OCI-M1 (cell line): ENCODE results near the gene BLVRA.
A peak's percentile ranks its signal among the peaks of the same experiment; 100 is the strongest.
"Not testable (repeated sequence)": the region's sequence is repeated elsewhere in the genome, so short reads cannot be mapped to it uniquely, and the experiment has no call there.

ENCODE experiments used
- DNase-seq: peaks from one replicate; lab custom pipeline; 2025; lab: John Stamatoyannopoulos, UW

The BLVRA gene, protein sequence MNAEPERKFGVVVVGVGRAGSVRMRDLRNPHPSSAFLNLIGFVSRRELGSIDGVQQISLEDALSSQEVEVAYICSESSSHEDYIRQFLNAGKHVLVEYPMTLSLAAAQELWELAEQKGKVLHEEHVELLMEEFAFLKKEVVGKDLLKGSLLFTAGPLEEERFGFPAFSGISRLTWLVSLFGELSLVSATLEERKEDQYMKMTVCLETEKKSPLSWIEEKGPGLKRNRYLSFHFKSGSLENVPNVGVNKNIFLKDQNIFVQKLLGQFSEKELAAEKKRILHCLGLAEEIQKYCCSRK

DNA sequence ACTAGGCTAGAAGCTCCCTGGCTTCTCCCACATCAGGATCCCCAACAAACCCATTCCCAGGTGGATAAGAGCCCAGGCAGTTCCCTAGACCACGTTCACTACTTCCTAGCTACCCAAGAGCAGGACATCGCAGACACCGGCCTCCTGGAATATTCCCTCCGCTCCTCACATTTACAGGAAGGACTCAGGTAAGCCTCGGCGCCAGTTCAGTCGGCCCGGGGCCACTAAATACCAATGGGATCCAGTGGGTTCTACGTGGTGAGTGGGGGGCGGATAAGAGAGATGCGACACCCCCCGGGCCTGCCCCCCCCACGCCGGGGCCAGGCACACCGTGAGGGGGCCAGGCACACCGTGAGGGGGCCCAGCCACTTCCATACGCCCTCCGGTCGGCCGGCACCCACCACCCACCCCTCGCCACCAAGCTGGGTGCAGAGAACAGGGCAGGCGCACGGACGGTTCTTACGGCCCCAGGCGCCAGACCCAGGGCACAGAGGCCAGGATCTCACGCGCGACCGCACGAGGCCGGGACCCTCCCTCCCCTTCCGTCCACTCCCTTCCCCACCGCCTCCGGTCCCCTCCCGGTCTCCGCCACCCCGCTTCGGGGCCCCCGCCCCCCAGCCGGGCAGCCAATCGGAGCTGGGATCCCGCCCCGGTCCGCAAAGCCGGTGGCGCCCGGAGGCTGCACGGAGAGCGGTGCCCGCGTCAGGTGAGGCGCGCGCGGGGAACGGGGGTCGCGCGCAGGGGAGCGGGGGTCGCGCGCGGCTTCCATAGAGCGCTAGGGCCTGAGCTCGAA, at the start of gene BLVRA:
TSS of gene BLVRA (plus strand) at position 652 of the 793 bp plus-strand sequence. CDS start 12,479 bp downstream, outside the sequence.
- peak; percentile 64 for DNase-seq

DNA sequence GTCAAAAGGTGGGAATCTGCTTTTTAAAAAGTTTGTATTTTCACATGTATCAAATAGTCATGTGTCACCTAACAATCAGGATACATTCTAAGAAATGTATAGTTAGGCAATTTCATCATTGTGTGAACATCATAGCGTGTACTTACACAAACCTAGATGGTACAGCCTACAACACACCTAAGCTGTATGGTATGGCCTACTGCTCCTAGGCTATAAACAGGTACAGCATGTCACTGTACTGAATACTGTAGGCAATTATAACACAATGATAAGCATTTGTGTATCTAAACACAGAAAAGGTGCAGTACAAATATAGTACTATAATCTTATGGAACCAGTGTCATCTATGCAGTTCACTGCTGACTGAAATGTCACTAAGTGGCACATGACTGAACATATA, 47.0 kb upstream of the BLVRA start:
- DNase-seq = no peak

DNA sequence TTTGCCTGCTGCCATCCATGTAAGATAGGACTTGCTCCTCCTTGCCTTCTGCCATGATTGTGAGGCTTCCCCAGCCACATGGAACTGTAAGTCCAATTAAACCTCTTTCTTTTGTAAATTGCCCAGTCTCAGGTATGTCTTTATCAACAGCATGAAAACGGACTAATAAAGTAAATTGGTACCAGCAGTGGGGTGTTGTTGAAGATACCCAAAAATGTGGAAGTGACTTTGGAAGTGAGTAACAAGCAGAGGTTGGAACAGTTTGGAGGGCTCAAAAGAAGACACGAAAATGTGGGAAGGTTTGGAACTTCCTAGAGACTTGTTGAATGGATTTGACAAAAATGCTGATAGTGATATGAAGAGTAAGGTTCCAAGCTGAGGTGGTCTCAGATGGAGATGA, 42.5 kb upstream of the BLVRA start:
- DNase-seq = not testable (repeated sequence)

DNA sequence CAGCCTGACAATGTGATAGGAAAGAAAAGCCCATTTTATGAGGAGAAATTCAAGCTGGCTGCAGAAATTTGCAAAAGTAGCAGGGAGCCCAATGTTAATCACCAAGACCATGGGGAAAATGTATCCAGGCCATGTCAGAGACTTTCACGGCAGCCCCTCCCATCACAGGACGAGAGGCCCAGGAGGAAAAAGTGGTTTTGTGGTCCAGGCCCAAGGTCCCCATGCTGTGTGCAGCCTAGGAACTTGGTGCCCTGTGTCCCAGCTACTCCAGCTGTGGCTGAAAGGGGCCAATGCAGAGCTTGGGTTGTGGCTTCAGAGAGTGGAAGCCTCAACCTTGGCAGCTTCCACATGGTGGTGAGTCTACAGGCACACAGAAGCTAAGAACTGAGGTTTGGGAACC, 41.9 kb upstream of the BLVRA start:
- DNase-seq = no peak

DNA sequence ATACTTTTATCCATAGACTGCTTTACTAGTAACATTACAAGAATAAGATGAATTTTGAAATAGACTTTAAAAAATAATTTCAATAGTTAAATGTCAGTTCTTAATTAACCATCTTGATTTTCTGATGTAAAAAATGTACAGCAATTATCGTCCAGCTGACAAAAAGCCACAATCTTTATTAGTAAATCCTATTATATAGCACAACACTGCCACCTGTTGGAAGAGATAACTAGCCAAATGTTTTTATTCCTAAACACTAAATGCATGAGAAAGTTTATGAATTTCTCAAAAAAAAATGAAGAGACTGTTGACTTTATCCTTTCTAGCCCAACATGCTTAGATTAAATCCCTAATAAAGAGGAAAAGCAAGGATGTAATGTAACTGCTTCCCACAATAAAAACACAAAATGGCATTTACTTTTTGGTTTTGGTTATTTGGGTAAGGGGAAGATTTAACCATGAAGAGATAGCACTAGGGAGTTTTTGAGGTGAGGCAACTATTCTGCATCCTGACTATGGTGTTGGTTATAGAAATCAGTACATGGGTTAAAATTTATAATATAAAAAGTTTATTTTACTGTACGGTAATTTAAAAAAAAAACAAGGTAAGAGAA, 37.2 kb upstream of the BLVRA start:
- peak; percentile 62 for DNase-seq

DNA sequence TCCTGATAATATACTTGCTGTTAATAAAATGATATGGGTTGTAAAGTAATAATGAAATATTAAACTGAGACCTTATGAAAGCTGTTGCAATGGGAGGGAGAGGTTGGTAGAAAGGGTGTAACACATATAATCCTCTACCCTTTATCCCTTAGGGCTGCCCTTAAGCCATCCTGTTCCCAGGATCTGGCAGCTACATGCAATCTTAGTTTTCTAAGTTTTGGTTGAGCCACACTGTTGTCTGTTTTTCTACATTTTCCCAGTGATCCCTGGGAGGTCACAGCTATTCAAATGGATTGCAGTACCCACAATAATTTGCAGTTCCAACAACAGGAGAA, 35.5 kb upstream of the BLVRA start:
- no peak for DNase-seq

DNA sequence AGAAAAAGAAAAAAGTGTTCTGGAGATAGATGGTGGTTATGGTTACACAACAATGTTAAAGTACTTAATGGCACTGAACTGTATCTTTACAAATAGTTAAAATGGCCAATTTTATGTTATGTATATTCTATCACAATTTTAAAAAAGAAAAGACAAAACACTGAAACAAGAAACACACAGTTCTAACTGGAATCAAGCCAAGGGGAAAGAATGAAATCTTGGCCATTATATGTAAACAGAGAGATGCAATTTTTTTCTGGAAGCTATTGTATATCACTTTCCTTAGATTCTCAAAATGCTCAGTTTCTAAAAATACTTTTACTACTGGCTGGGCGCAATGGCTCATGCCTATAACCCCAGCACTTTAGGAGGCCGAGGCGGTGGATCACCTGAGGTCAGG, 33.2 kb upstream of the BLVRA start:
- DNase-seq = no peak

DNA sequence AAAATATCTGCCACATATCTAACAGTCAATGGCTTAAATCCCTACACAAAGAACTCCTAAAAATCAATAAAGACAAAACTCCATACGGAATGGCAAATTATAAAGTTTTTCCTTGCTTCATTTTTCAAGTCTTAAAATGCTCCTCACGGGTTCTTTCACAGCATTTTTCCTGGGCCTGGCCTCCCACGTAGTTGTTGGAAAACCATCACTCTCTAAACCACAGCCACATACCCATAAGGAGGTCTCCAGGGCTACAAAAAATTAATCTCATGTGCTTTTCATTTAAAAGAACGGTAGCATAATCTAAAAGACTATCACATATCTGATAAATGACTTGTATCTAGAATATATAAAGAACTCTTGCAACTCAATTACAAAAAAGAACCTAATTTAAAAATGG, 32.0 kb upstream of the BLVRA start:
- DNase-seq = no peak

DNA sequence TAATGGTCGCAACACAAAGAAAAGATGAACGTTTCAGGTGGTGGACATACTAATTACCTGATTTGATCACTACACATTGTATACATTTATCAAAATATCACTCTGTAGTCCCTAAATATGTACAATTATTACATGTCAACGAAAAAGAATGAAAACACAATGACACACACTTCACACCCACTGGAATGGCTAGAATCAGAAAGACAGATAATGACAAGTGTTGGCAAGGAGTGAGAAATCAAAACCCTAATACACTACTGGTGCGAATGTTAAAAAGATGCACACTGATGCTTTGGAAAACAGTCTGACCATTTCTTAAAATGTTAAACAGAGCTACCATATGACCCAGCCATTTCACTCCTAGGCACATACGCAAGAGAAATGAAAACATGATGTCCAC, 31.5 kb upstream of the BLVRA start:
- DNase-seq = no peak

DNA sequence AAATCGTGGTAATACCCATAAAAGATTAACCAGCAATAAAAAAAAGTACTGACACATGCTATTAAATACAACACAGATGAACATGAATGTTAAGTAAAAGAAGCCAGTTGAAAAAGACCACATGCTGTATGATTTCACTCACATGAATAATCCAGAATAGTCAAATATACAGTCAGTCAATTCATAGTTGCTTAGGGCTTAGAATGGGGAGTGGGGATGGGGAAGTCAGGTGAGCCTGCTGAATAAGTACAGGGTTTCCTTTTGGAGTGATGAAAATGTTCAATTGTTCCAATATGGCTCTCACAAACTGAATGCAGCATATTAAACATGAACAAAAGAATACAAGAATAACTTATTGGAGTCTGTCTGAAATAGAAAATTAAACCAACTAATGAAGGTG, 31.0 kb upstream of the BLVRA start:
- no peak for DNase-seq

DNA sequence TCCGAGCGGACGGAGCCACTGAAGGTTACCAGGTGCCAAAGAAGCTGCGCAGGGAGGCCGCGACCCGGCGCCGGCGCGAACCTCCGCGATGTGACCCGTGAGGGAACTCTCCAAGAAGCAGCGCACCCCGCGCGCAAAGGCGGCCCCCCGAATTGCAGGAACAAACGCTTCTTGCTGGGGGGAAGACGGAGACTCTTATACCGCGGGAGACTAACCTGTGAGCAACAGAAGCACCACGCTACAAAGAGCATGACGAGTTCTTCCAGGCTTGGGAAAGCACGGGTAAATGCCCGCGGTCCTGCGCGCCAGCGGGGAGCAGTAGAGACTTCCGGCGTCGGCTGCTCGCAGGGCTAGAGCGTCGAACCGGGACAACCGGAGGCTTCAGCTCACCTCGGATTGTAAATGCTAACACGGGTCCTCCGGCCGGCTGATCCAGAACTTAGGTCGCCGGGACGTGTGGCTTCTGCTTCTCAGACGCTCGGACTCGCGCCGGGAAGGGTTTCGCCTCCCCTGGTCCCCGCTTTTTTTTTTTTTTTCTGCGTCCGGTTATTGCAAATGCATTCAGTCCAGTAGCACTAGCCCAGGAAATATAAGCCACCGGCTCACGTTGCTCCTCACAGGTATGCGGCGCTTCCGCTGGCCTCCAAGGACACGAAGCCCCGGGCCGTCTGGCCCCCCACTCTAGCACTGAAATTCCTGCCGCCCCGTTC, 29.1 kb upstream of the BLVRA start, which contains the start of gene COA1:
TSS of gene COA1 (minus strand) at position 310 of the 710 bp plus-strand sequence. CDS start 80,909 bp downstream, outside the sequence.
- DNase-seq = peak; percentile 93

DNA sequence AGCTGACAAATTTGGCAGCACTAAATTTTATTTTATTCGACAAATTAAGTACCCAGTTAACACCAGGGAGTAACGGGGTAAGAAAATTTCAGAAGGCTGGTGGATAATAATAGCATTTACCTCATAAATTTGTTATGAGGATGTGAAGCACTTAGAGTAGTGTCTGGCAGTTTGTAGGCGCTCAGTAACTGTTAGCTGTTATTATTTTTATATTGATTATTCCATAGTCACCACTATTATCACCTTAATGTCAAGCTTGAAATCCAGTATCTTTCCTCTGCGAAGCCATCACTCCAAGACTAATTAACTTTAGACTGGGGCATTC, 28.6 kb upstream of the BLVRA start:
- no peak for DNase-seq

DNA sequence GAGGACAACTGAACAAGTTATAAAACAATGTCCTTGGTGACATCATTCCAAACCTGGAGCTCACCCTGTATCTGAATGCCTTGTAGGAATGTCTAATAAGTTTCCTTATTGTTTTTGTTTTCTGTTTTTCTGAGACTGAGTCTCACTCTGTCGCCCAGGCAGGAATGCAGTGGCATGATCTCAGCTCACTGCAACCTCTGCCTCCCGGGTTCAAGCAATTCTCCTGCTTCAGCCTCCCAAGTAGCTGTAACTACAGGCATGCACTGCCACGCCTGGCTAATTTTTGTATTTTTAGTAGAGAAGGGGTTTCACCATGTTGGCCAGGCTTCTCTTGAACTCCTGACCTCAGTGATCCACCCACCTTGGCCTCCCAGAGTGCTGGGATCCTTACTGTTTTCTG, 27.0 kb upstream of the BLVRA start:
- DNase-seq = not testable (repeated sequence)

DNA sequence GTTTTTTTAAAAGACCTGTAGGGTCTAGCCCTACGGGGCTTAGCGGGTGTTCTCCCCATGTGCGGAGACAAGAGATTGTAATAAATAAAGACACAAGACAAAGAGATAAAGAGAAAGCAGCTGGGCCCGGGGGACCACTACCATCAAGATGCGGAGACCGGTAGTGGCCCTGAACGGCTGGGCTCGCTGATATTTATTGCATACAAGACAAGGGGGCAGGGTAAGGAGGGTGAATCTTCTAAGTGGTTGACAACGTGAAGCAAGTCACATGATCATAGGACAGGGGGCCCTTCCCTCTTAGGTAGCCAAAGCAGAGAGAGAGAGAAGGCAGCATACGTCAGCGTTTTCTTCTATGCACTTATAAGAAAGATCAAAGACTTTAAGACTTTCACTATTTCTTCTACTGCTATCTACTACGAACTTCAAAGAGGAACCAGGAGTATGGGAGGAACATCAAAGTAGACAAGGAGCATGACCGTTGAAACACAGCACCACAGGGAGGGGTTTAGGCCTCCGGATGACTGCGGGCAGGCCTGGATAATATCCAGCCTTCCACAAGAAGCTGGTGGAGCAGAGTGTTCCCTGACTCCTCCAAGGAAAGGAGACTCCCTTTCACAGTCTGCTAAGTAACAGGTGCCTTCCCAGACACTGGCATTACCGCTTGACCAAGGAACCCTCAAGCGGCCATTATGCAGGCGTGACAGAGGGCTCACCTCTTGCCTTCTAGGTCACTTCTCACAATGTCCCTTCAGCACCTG, 23.7 kb upstream of the BLVRA start:
- DNase-seq = peak; percentile 86

DNA sequence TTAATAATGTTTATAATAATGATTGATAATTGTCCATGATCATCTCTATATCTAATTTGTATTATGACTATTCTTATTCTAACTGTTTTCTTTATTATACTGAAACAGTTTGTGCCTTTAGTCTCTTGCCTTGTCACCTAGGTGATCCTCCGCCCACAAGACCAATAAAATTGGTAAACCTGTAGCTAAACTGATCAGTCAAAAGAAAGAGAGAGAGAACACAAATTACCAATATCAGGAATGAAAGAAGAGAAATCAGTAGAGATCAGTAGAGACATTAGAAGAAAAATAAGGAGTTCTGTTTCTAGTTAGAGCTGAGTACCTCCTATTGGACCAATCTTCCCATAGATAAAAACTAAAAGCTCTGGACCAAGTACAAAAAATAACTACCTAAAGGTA, 23.1 kb upstream of the BLVRA start:
- no peak for DNase-seq

DNA sequence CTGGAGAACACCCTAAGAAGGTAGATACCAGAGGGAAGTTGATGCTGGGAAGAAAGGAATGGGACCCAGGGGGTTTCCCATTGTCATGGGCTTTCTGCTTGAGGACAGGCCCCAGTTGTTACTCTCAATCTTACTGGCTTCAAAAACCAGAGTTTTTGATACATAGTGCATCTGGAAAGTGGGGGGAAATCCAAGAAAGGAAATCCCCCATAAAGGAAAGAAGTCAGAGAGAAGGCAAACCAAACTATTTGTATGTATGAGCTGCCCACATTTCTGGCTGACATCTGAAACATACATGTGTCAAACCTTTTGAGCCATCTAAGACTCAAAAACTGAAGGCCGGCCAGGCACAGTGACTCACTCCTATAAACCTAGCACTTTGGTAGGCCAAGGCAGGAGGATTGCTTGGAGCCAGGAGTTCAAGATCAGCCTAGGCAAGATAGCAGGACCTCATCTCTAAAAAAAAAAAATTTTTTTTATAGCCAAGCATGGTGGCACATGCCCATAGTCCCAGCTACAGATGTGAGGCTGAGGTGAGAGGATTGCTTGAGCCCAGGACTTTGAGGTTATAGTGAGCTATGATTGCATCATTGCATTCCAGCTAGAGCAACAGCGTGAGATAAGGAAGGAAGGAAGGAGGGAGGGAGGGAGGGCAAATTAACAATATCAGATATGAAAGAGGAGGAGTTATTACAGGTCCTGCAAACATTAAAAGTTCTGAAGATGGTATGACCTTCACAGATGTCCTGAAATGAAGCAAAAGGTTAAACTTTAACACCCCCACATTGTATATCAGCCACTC, 22.5 kb upstream of the BLVRA start:
- peak; percentile 74 for DNase-seq

DNA sequence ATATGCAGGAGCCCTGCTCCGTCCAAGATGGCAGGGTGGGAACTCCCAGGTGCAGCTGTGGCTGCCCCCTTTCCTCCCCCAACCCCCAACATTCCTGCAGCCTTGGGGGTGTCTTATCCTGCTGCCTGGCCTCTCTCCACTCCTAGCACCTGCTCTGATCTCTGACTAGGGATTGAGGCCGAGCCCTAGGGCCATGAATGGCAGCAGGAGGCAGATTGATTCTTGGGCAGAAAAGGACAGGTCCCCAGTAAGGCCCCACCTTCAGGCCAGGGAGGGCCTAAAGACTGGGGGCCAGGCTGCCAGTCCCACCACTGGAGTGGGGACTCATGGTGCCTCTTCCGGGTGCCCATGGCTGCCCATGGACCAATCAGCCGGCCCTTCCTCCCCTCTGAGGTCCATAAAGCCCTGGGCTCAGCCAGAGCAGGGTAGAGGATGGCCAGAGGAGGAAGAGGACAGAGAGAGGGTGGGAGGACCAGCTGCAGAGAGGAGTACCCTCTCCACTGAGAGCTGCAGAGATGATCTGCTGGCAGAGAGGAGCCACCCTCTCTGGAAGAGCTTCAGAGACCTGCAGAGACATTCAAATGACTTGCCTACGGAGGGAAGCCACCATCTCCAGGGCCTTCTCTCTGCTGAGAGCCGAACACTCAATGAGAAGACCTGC, 20.9 kb upstream of the BLVRA start:
- no peak for DNase-seq

DNA sequence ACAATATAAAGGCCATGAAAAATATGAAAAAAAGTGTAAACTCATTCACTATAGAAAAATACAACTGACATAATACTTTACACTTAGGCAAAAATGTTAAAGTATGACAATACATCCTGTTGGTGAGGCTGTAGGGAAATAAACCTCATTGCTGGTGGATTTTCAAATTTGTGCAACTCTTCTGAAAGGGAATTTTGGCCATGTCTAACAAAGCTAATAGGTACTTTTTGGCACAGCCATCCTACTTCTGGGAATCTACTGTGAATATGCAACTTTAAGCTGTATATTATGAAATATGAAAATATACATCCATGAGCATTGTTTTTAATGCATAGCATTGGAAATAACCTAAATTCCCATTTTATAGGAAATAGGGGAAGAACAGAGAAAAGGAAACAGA, 15.8 kb upstream of the BLVRA start:
- no peak for DNase-seq

DNA sequence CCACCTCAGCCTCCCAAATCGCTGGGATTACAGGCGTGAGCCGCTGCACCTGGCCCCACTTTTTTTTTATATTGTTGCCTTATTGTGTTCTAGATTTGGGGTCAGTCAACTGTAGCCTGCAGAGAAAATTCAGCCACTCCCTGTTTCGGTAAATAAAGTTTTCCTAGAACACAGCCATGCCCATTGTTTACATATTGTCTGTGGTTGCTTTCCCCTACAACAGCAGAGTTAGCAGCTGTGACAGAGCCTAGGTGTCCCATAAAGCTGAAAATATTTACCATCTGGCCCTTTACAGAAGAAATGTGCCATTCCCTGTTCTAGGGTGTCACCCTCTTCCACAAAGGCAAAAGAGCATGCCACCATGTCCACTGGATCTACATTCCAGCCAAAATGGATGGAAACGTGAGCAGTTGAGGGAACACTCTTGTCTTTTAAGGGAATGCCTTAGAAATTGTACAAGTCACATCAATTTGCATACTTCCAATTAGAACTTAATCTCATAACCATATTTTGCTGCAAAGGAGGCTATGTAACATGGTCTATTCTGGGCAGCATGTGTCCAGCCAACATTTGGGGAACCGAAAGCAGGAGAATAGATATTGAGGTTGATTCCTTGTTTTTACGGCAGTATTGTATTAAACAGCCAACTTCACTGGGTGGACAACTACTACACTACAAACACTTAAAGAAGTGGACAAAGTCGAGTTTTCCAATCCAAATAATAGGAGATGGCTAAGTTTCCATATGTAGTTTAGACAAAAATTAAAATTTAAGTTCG, 11.0 kb upstream of the BLVRA start:
- no peak for DNase-seq
